ENCODE measurements around the gene TMOD3.

The TMOD3 gene

GRCh38 chr15:51936105-51936478, 106.6 kb downstream of the TMOD3 start:
- no peak for DNase-seq (ENCODE audit: insufficient read length, low spot score)
- no peak for FAIRE-seq
- no peak for TF ChIP-seq CTCF (IDR thresholded peaks at IDR 0.05; ENCODE audit: insufficient read depth, missing control alignments)

GRCh38 chr15:51938286-51938685, 108.8 kb downstream of the TMOD3 start:
- no peak for DNase-seq (ENCODE audit: insufficient read length, low spot score)
- FAIRE-seq, result no peak

GRCh38 chr15:51939216-51939615, 109.8 kb downstream of the TMOD3 start:
- no peak for TF ChIP-seq CTCF (IDR thresholded peaks at IDR 0.05; ENCODE audit: insufficient read depth, missing control alignments)
- DNase-seq (ENCODE audit: insufficient read length, low spot score) (no peak), FAIRE-seq (no peak)

More at GRCh38 chr15:51938286-51938685, 108.8 kb downstream of the TMOD3 start:
- no peak for TF ChIP-seq CTCF (IDR thresholded peaks at IDR 0.05; ENCODE audit: insufficient read depth, missing control alignments)

GRCh38 chr15:51947124-51947523, 117.7 kb downstream of the TMOD3 start:
- FAIRE-seq (no peak), DNase-seq (ENCODE audit: insufficient read length, low spot score) (no peak)
- no peak for TF ChIP-seq CTCF (IDR thresholded peaks at IDR 0.05; ENCODE audit: insufficient read depth, missing control alignments)

GRCh38 chr15:51952805-51953204, 123.4 kb downstream of the TMOD3 start:
- no peak for TF ChIP-seq CTCF (IDR thresholded peaks at IDR 0.05; ENCODE audit: insufficient read depth, missing control alignments)
- DNase-seq (ENCODE audit: insufficient read length, low spot score) (no peak), FAIRE-seq (no peak)

GRCh38 chr15:51955504-51955903, 126.1 kb downstream of the TMOD3 start:
- FAIRE-seq (no peak), DNase-seq (ENCODE audit: insufficient read length, low spot score) (no peak)
- TF ChIP-seq CTCF (IDR thresholded peaks at IDR 0.05; ENCODE audit: insufficient read depth, missing control alignments), result no peak

Measured in D721Med (cell line).